ENCODE data around the gene IFI27.

IFI27 gene

DNA sequence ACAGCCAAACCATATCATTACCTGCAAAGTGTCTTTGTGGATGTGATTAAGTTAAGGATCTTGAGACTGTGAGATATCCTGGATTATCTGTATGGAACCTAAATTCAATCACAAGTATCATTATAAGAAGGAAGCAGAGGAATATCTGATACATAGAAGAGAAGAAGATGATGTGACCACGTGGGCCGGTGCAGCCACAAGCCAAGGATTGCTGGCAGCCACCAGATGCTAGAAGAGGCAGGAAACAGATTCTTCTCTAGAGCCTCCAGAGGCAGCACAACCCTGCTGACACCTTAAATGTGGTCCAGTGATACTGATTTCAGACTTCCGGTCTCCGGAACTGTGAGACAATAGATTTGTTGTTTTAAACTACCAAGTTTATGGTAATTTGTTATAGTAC lies 24.9 kb downstream of the IFI27 start:
- H3K4me3 ChIP-seq (ENCODE audit: low read depth, low read length) = no peak overlapping the region
- no peak for DNase-seq (ENCODE audit: low read depth)
- no peak for TF ChIP-seq CTCF (IDR thresholded peaks at IDR 0.05; ENCODE audit: low read depth, low read length)
- TF ChIP-seq POLR2A (IDR thresholded peaks at IDR 0.05; ENCODE audit: extremely low read depth, insufficient read length) = no peak
- TF ChIP-seq, protein P1, sequence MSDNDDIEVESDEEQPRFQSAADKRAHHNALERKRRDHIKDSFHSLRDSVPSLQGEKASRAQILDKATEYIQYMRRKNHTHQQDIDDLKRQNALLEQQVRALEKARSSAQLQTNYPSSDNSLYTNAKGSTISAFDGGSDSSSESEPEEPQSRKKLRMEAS (IDR thresholded peaks at IDR 0.05; ENCODE audit: low read depth, low read length) = no peak
- TF ChIP-seq MYC (IDR thresholded peaks at IDR 0.05; ENCODE audit: low read depth, low read length) = no peak

DNA sequence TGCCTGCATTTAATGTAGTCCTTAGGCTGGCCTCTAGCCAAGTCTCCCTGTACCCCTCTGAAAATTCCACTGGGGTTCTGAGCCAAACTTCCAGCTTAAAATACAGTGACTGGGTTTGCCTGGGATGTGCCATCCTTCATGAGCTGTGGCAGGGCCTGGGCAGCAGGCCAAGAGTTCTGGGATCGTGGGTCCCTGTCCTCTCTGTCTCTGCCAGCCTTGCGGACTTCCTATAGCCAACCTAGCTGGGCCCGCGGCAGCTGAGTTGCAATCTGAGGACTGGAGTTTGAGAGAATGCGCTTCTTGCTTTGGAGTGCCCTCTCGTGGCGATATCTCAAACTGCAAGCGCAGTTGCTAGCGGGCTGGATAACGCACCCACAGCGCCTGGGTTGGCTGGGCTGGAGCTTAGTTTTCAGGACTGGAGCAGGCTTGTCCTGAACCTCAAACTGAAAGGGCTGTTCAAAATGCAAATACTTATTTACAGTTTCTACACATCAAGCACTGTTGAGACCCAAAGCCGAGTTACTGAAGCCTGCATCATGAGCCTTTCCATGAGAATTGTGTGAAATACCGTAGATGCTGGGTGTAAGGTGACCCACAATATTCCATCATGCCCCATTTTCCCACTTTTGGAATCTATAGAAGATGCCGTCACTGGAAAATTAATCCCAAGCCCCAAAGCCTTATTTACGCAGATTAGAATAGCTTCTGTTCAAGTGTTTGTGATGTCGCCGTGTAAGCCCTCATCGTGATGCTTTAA lies 26.2 kb downstream of the IFI27 start:
- H3K4me3 ChIP-seq (ENCODE audit: low read depth, low read length) = no peak overlapping the region
- peak; percentile 78 for DNase-seq (ENCODE audit: low read depth)

GRCh38 chr14:94138251-94138650 lies 27.7 kb downstream of the IFI27 start:
- no peak overlapping the region for H3K4me3 ChIP-seq (ENCODE audit: low read depth, low read length)
- no peak for TF ChIP-seq CTCF (IDR thresholded peaks at IDR 0.05; ENCODE audit: low read depth, low read length)
- TF ChIP-seq MYC (IDR thresholded peaks at IDR 0.05; ENCODE audit: low read depth, low read length) = no peak
- TF ChIP-seq, protein P1 (IDR thresholded peaks at IDR 0.05; ENCODE audit: low read depth, low read length) = no peak
- no peak for TF ChIP-seq POLR2A (IDR thresholded peaks at IDR 0.05; ENCODE audit: extremely low read depth, insufficient read length)
- no peak for DNase-seq (ENCODE audit: low read depth)

More for the DNA sequence above, 26.2 kb downstream of the IFI27 start:
- TF ChIP-seq, protein P1 (IDR thresholded peaks at IDR 0.05; ENCODE audit: low read depth, low read length) = no peak
- TF ChIP-seq MYC (IDR thresholded peaks at IDR 0.05; ENCODE audit: low read depth, low read length) (no peak), POLR2A (IDR thresholded peaks at IDR 0.05; ENCODE audit: extremely low read depth, insufficient read length) (no peak), CTCF (IDR thresholded peaks at IDR 0.05; ENCODE audit: low read depth, low read length) (peak; percentile 86)

- no peak for DNase-seq (ENCODE audit: low read depth)
- TF ChIP-seq CTCF (IDR thresholded peaks at IDR 0.05; ENCODE audit: low read depth, low read length) (no peak), MYC (IDR thresholded peaks at IDR 0.05; ENCODE audit: low read depth, low read length) (no peak), POLR2A (IDR thresholded peaks at IDR 0.05; ENCODE audit: extremely low read depth, insufficient read length) (no peak)
- TF ChIP-seq, protein P1 (IDR thresholded peaks at IDR 0.05; ENCODE audit: low read depth, low read length) = no peak
- H3K4me3 ChIP-seq (ENCODE audit: low read depth, low read length) = no peak overlapping the region
These were observed 28.5 kb downstream of the IFI27 start for GRCh38 chr14:94139006-94139405.

DNA sequence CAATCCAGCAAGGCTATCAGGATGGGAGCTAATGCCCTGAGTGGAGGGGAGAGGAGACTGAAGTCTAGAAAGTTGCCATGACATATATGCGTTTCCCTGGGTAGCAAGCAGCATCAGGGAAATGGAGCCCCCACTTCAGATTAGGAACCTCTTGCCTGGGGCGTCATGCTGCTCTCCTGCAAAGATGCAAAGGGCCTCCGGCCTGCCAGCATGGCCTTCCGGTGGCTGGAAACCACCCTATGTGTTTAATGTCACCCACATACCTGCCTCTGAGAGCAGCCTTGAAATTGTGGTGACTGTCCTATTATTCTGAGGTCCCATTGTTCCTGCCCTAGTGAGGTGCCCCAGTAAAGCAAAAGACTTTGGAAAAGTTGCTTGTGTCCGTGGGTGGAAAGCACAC lies 28.9 kb downstream of the IFI27 start:
- DNase-seq (ENCODE audit: low read depth) = no peak

More for the DNA sequence above, 28.9 kb downstream of the IFI27 start:
- TF ChIP-seq, protein P1 (IDR thresholded peaks at IDR 0.05; ENCODE audit: low read depth, low read length) = no peak
- no peak for TF ChIP-seq POLR2A (IDR thresholded peaks at IDR 0.05; ENCODE audit: extremely low read depth, insufficient read length)
- TF ChIP-seq MYC (IDR thresholded peaks at IDR 0.05; ENCODE audit: low read depth, low read length) = no peak
- TF ChIP-seq CTCF (IDR thresholded peaks at IDR 0.05; ENCODE audit: low read depth, low read length) = no peak
- no peak overlapping the region for H3K4me3 ChIP-seq (ENCODE audit: low read depth, low read length)
